Upper lobe of left lung (tissue), 6 donors: ENCODE results near the gene SRBD1. TPM values are rescaled to one million over a fixed set of nuclear protein-coding genes. Genes with fewer than 3 reads are reported as not detected.

Source experiments
- ATAC-seq, 2 donors: fragments of 200-7000 bp; cut with Tn5 transposase; one replicate each; pipeline ENCODE4 v1.9.1; 2022; ENCODE audit warnings: mild to moderate bottlenecking in 2 of 2, moderate library complexity in 2 of 2; ENCODE audit not compliant: low FRiP score in 2 of 2
- DNase-seq, 2 donors: peaks; one replicate each; pipeline ENCODE4 v3.0.0-alpha.2; 2019 to 2020
- H3K27ac ChIP-seq, 4 donors: fragments of 200-600 bp; sonication (generic); one replicate each; pipeline ENCODE4 v1.5.1; 2016 to 2019
- H3K27me3 ChIP-seq, 4 donors: fragments of 200-600 bp; sonication (generic); one replicate each; pipeline ENCODE4 v1.5.1; 2017 to 2019
- H3K36me3 ChIP-seq, 4 donors: fragments of 200-600 bp; sonication (generic); one replicate each; pipeline ENCODE4 v1.5.1; 2016 to 2019
- H3K4me1 ChIP-seq, 4 donors: fragments of 200-600 bp; sonication (generic); one replicate each; pipeline ENCODE4 v1.5.1; 2018 to 2019
- H3K4me3 ChIP-seq, 4 donors: fragments of 200-600 bp; sonication (generic); one replicate each; pipeline ENCODE4 v1.5.1; 2017 to 2019; ENCODE audit warnings: mild to moderate bottlenecking in 2 of 4, moderate library complexity in 1 of 4
- H3K9me3 ChIP-seq, 4 donors: fragments of 200-600 bp; sonication (generic); one replicate each; pipeline ENCODE4 v1.5.1; 2018 to 2019
- CTCF ChIP-seq, 6 experiments: fragments of 450-650 bp in 4 of 6; fragments of 200-600 bp in 2 of 6; sonication (generic) in 2 of 6; IDR thresholded peaks; one replicate each; pipeline ENCODE4 v1.5.1; 2016 to 2019; ENCODE audit warnings: antibody characterized with exemption in 6 of 6
- EP300 ChIP-seq, 4 donors: sonication (generic); formaldehyde crosslinking; IDR thresholded peaks; one replicate each; pipeline ENCODE4 v1.5.1; 2017; ENCODE audit warnings: antibody characterized with exemption in 4 of 4, control low read depth in 2 of 4
- POLR2A ChIP-seq, 4 donors: fragments of 450-650 bp; IDR thresholded peaks; one replicate each; pipeline ENCODE4 v1.5.1; 2016 to 2017; ENCODE audit warnings: antibody characterized with exemption in 4 of 4, mild to moderate bottlenecking in 2 of 4
- POLR2AphosphoS5 ChIP-seq, 2 donors: sonication (generic); formaldehyde crosslinking; IDR thresholded peaks; one replicate each; pipeline ENCODE4 v1.5.1; 2017; ENCODE audit warnings: antibody characterized with exemption in 2 of 2
- whole genome bisulfite sequencing, 2 donors: methylation state at CpG; one replicate each; pipeline ENCODE4 v1.1.5; 2017 to 2018; 5-methylcytosine and 5-hydroxymethylcytosine counted together
- total RNA-seq, 6 donors: library from RNA; depleted of rRNA in 4 of 6; stranded (reverse); fragments of >200 nt in 4 of 6; gene quantifications; one replicate each; pipeline versions ENCODE4 v1.1.0 to v1.2.1, GENCODE V29; 2016 to 2021
- donor health status: DM: no; HTN: no; CAD: no; lungs with moderate emphysema.
- donor health status: DM: no; HTN: yes; CAD: no; lungs with severe emphysema.

Gene SRBD1
- total RNA-seq, 6 donors from 2014 or later: 16.4 to 38.3 (median 19.0) TPM

- 93% methylated on average over 3 of the region's 3 CpGs for WGBS, 2 donors
- Histone ChIP-seq H3K27ac (no peak overlapping the region), H3K4me1 (no peaks in the 10 kb centered on the region), H3K4me3 (no peak overlapping the region), H3K27me3 (no peaks in the 10 kb centered on the region), H3K36me3 (peaks cover 0 to 2% (median 0%) of the 10 kb centered on the region in 4 donors), H3K9me3 (no peaks in the 10 kb centered on the region)
- TF ChIP-seq CTCF (IDR thresholded peaks at IDR 0.05) (no peak), POLR2AphosphoS5 (IDR thresholded peaks at IDR 0.05) (no peak), EP300 (IDR thresholded peaks at IDR 0.05) (no peak), POLR2A (IDR thresholded peaks at IDR 0.05) (no peak)
- no peak for ATAC-seq
- DNase-seq: no peak
Measured at GRCh38 chr2:45442026-45442425, 169.0 kb downstream of the SRBD1 start.

DNA sequence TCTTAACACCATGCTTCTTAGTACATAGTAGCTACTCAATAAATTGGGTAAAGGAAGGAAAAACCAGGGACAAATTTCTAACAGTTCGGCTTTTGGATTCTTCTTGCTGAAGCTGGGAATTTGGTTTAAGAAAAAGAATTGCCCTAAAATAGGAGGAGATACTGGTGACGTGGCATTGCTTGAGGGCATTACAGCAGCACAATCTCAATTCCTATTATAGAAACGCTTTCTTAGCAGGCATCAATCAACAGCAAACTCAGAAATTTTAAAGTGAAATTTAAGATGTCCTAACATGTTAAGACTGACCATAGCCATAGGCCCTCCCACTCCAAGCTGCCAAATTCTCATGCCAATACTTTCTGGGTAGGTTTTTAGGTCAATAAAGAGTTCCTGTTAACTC, 169.5 kb downstream of the SRBD1 start:
- Histone ChIP-seq H3K36me3 (no peaks in the 10 kb centered on the region), H3K27ac (no peak overlapping the region), H3K4me1 (no peaks in the 10 kb centered on the region), H3K27me3 (no peaks in the 10 kb centered on the region), H3K9me3 (no peaks in the 10 kb centered on the region), H3K4me3 (no peak overlapping the region)
- ATAC-seq (no peak), DNase-seq (no peak)
- WGBS, 2 donors: 89 to 93% methylated on average over 3 of the region's 3 CpGs
- TF ChIP-seq CTCF (IDR thresholded peaks at IDR 0.05) (no peak), EP300 (IDR thresholded peaks at IDR 0.05) (no peak), POLR2AphosphoS5 (IDR thresholded peaks at IDR 0.05) (no peak), POLR2A (IDR thresholded peaks at IDR 0.05) (no peak)

DNA sequence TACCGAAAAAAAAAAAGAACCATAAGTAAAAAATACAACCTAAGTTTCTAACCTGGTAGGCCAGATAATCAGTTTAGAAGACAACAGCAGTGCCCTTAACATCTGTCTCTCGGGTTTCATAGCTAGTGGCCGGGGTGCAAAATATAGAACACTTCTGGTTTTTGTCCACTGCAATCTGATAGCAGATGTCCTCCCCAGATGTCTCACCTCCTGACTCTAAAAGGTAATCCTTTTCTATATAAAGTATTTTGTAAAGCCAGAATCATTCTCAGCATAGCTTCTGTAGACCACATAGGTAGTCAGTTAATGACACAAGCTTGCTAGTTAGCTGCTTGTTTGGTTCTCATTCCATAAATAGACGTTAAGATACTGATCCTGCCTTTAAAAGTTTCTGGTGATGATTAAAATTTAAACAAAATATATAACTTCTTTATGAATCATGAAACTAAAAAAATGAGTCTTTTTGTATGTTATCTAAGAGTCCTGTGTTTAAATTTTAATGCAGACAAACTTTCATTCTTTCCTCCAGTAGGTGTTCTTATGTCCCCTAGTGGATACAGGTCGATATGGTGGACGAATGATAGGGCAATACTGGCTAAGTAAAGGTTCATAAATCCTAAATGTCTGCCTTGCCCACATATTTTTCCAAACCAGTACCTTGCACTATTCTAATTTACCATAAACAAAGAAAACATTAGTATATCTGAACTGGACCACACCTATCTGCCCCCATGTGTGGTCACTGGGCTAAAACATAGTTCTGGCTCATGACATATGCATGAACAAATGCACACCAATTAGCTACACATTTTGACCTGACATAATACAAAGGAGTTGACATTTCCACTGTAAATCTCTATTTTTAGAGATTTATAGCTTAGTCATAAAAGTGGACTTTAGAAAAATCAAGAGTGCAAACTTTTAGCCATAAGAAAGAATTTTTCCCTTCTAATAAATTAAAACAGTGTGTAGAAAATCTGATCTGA, 171.0 kb downstream of the SRBD1 start:
- Histone ChIP-seq H3K4me1 (no peaks in the 10 kb centered on the region), H3K9me3 (no peaks in the 10 kb centered on the region), H3K4me3 (no peak overlapping the region), H3K27me3 (no peaks in the 10 kb centered on the region), H3K27ac (no peak overlapping the region), H3K36me3 (no peaks in the 10 kb centered on the region)
- TF ChIP-seq EP300 (IDR thresholded peaks at IDR 0.05) (no peak), POLR2AphosphoS5 (IDR thresholded peaks at IDR 0.05) (no peak), CTCF (IDR thresholded peaks at IDR 0.05) (no peak), POLR2A (IDR thresholded peaks at IDR 0.05) (no peak)
- DNase-seq (no peak), ATAC-seq (no peak)
- 91 to 93% methylated on average over 6 of the region's 6 CpGs for WGBS, 2 donors

DNA sequence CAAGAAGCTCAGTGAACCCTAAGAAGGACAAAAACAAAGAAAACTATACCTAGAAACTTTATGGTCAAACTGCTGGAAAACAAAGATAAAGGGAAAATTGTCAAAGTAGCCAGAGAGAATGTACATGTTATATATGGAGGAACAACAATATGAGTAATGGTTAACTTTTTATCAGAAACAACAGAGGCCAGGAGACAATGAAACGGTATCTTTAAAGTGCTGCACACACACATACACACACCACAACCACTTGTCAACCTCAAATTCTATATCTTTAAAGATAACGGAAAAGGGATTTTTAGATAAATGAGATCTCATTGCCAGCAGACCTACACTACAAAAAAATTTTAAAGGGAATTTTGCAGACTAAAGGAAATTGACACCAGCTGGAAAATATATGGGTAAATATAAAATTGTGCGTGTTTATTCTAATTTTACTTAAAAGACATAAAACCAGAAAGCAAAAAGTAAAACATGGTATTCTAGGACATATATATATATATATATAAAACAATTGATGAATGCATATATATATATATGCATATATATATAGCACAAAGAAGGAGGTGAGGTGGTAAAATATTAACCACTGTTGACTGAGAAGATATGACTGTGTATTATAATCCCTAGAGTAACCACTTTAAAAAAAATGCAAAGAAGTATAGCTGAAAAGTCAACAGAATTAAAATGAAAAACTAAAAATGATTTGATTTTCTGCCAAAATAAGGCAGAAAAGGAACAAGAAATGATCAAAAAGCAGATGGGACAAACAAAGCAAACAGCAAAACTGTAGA, 172.0 kb downstream of the SRBD1 start:
- Histone ChIP-seq H3K27ac (no peak overlapping the region), H3K27me3 (no peaks in the 10 kb centered on the region), H3K9me3 (no peaks in the 10 kb centered on the region), H3K4me3 (no peak overlapping the region), H3K36me3 (no peaks in the 10 kb centered on the region), H3K4me1 (no peaks in the 10 kb centered on the region)
- TF ChIP-seq POLR2AphosphoS5 (IDR thresholded peaks at IDR 0.05) (no peak), EP300 (IDR thresholded peaks at IDR 0.05) (no peak), POLR2A (IDR thresholded peaks at IDR 0.05) (no peak), CTCF (IDR thresholded peaks at IDR 0.05) (no peak)
- 87 to 95% methylated on average over 3 of the region's 3 CpGs for WGBS, 2 donors
- DNase-seq (no peak), ATAC-seq (no peak)
